Neural progenitor cell (in vitro differentiated cells): ENCODE data around the gene CHSY3. TPM values are rescaled to one million over a fixed set of nuclear protein-coding genes. Genes with fewer than 3 reads are reported as not detected.

Source experiments
- DNase-seq: peaks from one replicate; pipeline ENCODE4 v3.0.0-alpha.2; 2016; ENCODE audit warnings: low spot score
- H2AFZ ChIP-seq: fragments of 200-600 bp; sonication (generic); replicated peaks from 2 replicates; pipeline ENCODE4 v1.6.1; 2016; ENCODE audit warnings: antibody characterized with exemption
- H3F3A ChIP-seq: fragments of 200-600 bp; sonication (generic); 2 replicates; pipeline ENCODE4 v1.6.1; 2016; ENCODE audit warnings: antibody characterized with exemption, low read depth
- H3K27ac ChIP-seq: fragments of 200-600 bp; sonication (generic); 2 replicates; pipeline ENCODE4 v1.5.1; 2016; ENCODE audit warnings: mild to moderate bottlenecking
- H3K27me3 ChIP-seq: fragments of 200-600 bp; sonication (generic); 2 replicates; pipeline ENCODE4 v1.6.1; 2016; ENCODE audit warnings: mild to moderate bottlenecking, moderate library complexity
- H3K36me3 ChIP-seq: fragments of 200-600 bp; sonication (generic); 2 replicates; pipeline ENCODE4 v1.5.1; 2016
- H3K4me1 ChIP-seq: fragments of 200-600 bp; sonication (generic); 2 replicates; pipeline ENCODE4 v1.6.1; 2016; ENCODE audit warnings: mixed run types
- H3K4me2 ChIP-seq: fragments of 200-600 bp; sonication (generic); 2 replicates; pipeline ENCODE4 v1.6.1; 2016
- H3K4me3 ChIP-seq: fragments of 200-600 bp; sonication (generic); 2 replicates; pipeline ENCODE4 v1.5.1; 2016
- H3K79me2 ChIP-seq: fragments of 200-600 bp; sonication (generic); 2 replicates; pipeline ENCODE4 v1.6.1; 2016; ENCODE audit warnings: low read depth
- H3K9ac ChIP-seq: fragments of 200-600 bp; sonication (generic); 2 replicates; pipeline ENCODE4 v1.6.1; 2016
- H3K9me3 ChIP-seq: fragments of 200-600 bp; sonication (generic); 2 replicates; pipeline ENCODE4 v1.5.1; 2016; ENCODE audit warnings: low read depth
- H4K20me1 ChIP-seq: fragments of 200-600 bp; sonication (generic); 2 replicates; pipeline ENCODE4 v1.6.1; 2016; ENCODE audit warnings: low read depth
- H3K27ac Mint-ChIP-seq: 3 replicates; pipeline ENCODE4 v1.8.0; 2021; ENCODE audit warnings: mixed read lengths
- H3K27me3 Mint-ChIP-seq: 2 replicates; pipeline ENCODE4 v1.8.0; 2022; ENCODE audit warnings: low read depth, mild to moderate bottlenecking, inconsistent platforms, moderate library complexity, mixed read lengths; ENCODE audit not compliant: insufficient read depth
- H3K36me3 Mint-ChIP-seq: 3 replicates; pipeline ENCODE4 v1.8.0; 2021; ENCODE audit warnings: mixed read lengths
- H3K4me1 Mint-ChIP-seq: 3 replicates; pipeline ENCODE4 v1.8.0; 2021; ENCODE audit warnings: mixed read lengths
- H3K4me3 Mint-ChIP-seq: 3 replicates; pipeline ENCODE4 v1.8.0; 2021; ENCODE audit warnings: mild to moderate bottlenecking, moderate library complexity, mixed read lengths
- H3K9me3 Mint-ChIP-seq: 3 replicates; pipeline ENCODE4 v1.8.0; 2020; ENCODE audit warnings: mixed read lengths
- EZH2 ChIP-seq: fragments of 200-600 bp; sonication (generic); IDR thresholded peaks from 2 replicates; pipeline ENCODE4 v1.6.1; 2017; ENCODE audit warnings: antibody characterized with exemption, mild to moderate bottlenecking, moderate library complexity
- EZH2phosphoT487 ChIP-seq: fragments of 200-600 bp; sonication (generic); IDR thresholded peaks from 2 replicates; pipeline ENCODE4 v1.6.1; 2017; ENCODE audit warnings: antibody characterized with exemption
- total RNA-seq: library from RNA; depleted of rRNA; stranded (reverse); fragments of >200 nt; gene quantifications from 2 replicates; pipeline ENCODE4 v1.2.3, GENCODE V29; 2015; ENCODE audit warnings: low replicate concordance
- TF ChIP-seq, protein P1 (sequence below): fragments of 200-600 bp; sonication (generic); IDR thresholded peaks from 2 replicates; pipeline ENCODE4 v1.5.1; 2017; ENCODE audit warnings: antibody characterized with exemption, mild to moderate bottlenecking

The CHSY3 gene
- total RNA-seq, 1 donor from 2014 or later, result 0.30 TPM

DNA sequence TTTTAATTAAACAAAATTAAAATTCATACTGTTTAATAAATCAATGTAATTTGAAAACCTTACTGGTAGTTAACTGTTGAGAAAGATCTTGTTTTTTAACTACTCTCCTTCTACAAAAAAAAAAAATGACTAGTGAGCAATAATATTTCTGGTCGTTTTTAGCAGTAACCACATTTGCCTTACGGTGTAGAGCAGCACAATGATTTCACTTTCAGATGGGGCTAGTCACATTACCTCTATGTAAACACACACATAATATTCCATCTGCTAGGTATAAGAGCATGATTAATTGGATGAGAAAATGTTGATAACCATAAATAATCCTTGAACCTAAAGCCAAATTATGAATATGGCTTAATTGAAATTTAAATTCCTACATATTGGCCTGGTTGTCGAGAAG is 198.1 kb downstream of the CHSY3 start:
- Histone ChIP-seq H3K4me3 (no peak overlapping the region), H3K27ac (no peak overlapping the region), H3K4me1 (no peaks in the 10 kb centered on the region), H3K9me3 (no peaks in the 10 kb centered on the region), H4K20me1 (no peaks in the 10 kb centered on the region), H2AFZ (no peak overlapping the region), H3K9ac (no peak overlapping the region), H3K4me2 (no peak overlapping the region), H3K27me3 (no peaks in the 10 kb centered on the region), H3K36me3 (no peaks in the 10 kb centered on the region), H3K79me2 (no peaks in the 10 kb centered on the region), H3F3A (no peaks in the 10 kb centered on the region)
- no peak for DNase-seq
- TF ChIP-seq EZH2phosphoT487 (no peak), EZH2 (no peak)
- TF ChIP-seq, protein P1, sequence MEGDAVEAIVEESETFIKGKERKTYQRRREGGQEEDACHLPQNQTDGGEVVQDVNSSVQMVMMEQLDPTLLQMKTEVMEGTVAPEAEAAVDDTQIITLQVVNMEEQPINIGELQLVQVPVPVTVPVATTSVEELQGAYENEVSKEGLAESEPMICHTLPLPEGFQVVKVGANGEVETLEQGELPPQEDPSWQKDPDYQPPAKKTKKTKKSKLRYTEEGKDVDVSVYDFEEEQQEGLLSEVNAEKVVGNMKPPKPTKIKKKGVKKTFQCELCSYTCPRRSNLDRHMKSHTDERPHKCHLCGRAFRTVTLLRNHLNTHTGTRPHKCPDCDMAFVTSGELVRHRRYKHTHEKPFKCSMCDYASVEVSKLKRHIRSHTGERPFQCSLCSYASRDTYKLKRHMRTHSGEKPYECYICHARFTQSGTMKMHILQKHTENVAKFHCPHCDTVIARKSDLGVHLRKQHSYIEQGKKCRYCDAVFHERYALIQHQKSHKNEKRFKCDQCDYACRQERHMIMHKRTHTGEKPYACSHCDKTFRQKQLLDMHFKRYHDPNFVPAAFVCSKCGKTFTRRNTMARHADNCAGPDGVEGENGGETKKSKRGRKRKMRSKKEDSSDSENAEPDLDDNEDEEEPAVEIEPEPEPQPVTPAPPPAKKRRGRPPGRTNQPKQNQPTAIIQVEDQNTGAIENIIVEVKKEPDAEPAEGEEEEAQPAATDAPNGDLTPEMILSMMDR, result no peak
- Mint-ChIP-seq H3K4me1 (no peaks in the 10 kb centered on the region), H3K4me3 (no peak overlapping the region), H3K27ac (no peak overlapping the region), H3K27me3 (no peaks in the 10 kb centered on the region), H3K36me3 (no peaks in the 10 kb centered on the region), H3K9me3 (no peaks in the 10 kb centered on the region)

DNA sequence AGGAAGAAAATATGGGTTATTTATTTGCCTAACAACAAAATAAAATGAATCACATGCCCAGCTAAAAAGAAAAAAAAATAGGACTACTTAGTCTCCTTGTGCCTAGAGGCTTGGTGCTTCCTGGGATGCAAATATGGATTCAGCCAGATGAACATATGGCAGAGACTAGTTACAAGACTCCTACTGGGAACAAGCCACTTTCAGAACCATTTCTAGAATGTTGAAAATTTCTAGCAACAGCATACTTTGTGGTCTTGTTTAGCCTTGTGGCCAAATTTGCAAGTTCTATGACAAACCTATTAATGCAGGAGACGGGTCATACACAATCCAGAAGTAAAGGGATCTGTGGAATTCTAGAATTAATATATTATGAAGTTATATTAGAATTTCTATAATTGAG is 198.7 kb downstream of the CHSY3 start:
- no peak overlapping the region for H3K27ac ChIP-seq
- H3K27ac Mint-ChIP-seq, result no peak overlapping the region

DNA sequence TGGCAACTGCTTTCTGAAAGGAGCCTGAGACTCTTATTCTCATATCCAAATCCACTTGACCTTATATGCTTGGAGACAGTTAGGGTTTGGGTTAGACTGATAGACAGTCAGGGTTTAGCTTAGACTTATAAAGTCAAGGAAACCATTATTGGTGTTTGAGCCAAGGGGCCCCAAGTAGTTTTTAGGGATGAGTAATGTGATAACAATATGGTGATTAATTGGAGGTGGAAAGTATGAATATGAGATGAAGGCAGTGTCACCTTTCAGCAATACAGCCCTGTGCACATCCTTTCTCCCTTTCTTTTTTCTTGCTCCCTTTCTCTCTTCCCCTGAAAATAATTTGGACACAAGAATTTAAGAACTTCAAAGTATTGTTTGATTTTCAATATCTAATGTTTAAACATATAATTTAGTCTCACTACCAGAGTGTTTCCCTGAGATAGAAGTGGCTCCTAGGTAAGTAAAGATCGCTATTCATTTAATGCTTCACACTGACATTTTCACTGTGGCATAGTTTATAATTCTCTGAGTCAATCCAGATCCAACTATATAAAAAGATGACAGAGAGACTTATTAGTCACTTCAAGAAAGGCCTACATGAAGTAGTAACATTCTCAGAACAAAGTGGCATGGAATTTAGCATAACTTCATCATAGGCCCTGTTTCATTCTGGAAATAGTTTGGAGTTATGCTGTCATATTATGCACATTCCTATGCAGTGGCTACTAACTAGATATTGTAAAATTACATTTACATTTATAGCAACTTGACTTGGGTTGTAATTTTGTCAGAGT is 200.8 kb downstream of the CHSY3 start:
- no peak overlapping the region for H3K27ac Mint-ChIP-seq
- Histone ChIP-seq H3K9ac (no peak overlapping the region), H3K4me1 (no peaks in the 10 kb centered on the region), H3K27me3 (no peaks in the 10 kb centered on the region), H4K20me1 (no peaks in the 10 kb centered on the region), H3F3A (no peaks in the 10 kb centered on the region), H2AFZ (no peak overlapping the region), H3K27ac (no peak overlapping the region), H3K79me2 (no peaks in the 10 kb centered on the region), H3K4me3 (no peak overlapping the region), H3K4me2 (no peak overlapping the region), H3K9me3 (no peaks in the 10 kb centered on the region), H3K36me3 (no peaks in the 10 kb centered on the region)
- no peak for TF ChIP-seq EZH2phosphoT487
- TF ChIP-seq, protein P1, result no peak
- TF ChIP-seq EZH2, result no peak
- DNase-seq, result no peak
- no peaks in the 10 kb centered on the region for H3K36me3 Mint-ChIP-seq
- H3K9me3 Mint-ChIP-seq, result no peaks in the 10 kb centered on the region
- no peak overlapping the region for H3K4me3 Mint-ChIP-seq
- H3K27me3 Mint-ChIP-seq, result no peaks in the 10 kb centered on the region
- H3K4me1 Mint-ChIP-seq, result no peaks in the 10 kb centered on the region

More for the DNA sequence above, 198.7 kb downstream of the CHSY3 start:
- Mint-ChIP-seq H3K36me3 (no peaks in the 10 kb centered on the region), H3K4me1 (no peaks in the 10 kb centered on the region), H3K4me3 (no peak overlapping the region), H3K27me3 (no peaks in the 10 kb centered on the region), H3K9me3 (no peaks in the 10 kb centered on the region)
- no peak for DNase-seq
- no peaks in the 10 kb centered on the region for H3K27me3 ChIP-seq
- no peak overlapping the region for H3K4me2 ChIP-seq
- no peaks in the 10 kb centered on the region for H3K9me3 ChIP-seq
- H3K36me3 ChIP-seq, result no peaks in the 10 kb centered on the region
- H3F3A ChIP-seq, result no peaks in the 10 kb centered on the region
- H3K9ac ChIP-seq, result no peak overlapping the region
- no peak overlapping the region for H3K4me3 ChIP-seq
- no peaks in the 10 kb centered on the region for H4K20me1 ChIP-seq
- no peaks in the 10 kb centered on the region for H3K4me1 ChIP-seq
- H2AFZ ChIP-seq, result no peak overlapping the region
- H3K79me2 ChIP-seq, result no peaks in the 10 kb centered on the region
- TF ChIP-seq, protein P1, result no peak
- no peak for TF ChIP-seq EZH2phosphoT487
- TF ChIP-seq EZH2, result no peak
